HuH-7.5 (cell line): ENCODE data around the gene MICAL3.
"Not testable (repeated sequence)": the region's sequence is repeated elsewhere in the genome, so short reads cannot be mapped to it uniquely, and the experiment has no call there.

Experiments
- DNase-seq: peaks from one replicate; pipeline ENCODE4 v3.0.0; 2011; ENCODE audit warnings: low spot score

MICAL3 gene

GRCh38 chr22:18024276-18024939 is at the start of gene MICAL3:
MICAL3 (minus strand) TSS chr22:18024561; CDS start chr22:17906812, 117,749 bp downstream.
- peak; percentile 84 for DNase-seq

- not testable (repeated sequence) for DNase-seq
Observed at GRCh38 chr22:18073927-18074326, 49.6 kb upstream of the MICAL3 start.

GRCh38 chr22:18073467-18073866 is 49.1 kb upstream of the MICAL3 start:
- no peak for DNase-seq

GRCh38 chr22:18071968-18072310 is 47.6 kb upstream of the MICAL3 start:
- DNase-seq, result no peak

- not testable (repeated sequence) for DNase-seq
Observed at GRCh38 chr22:18071307-18071967, 47.1 kb upstream of the MICAL3 start.

- no peak for DNase-seq
Observed at GRCh38 chr22:18070556-18071306, 46.4 kb upstream of the MICAL3 start.

GRCh38 chr22:18070041-18070440 is 45.7 kb upstream of the MICAL3 start:
- DNase-seq, result no peak

- no peak for DNase-seq
Observed at GRCh38 chr22:18069041-18069440, 44.7 kb upstream of the MICAL3 start.

- DNase-seq, result no peak
Observed at GRCh38 chr22:18068381-18068988, 44.1 kb upstream of the MICAL3 start.

GRCh38 chr22:18067548-18068341 is 43.4 kb upstream of the MICAL3 start:
- no peak for DNase-seq

GRCh38 chr22:18067121-18067520 is 42.8 kb upstream of the MICAL3 start:
- DNase-seq, result no peak

- DNase-seq, result no peak
Observed at GRCh38 chr22:18066181-18066859, 42.0 kb upstream of the MICAL3 start.

GRCh38 chr22:18065256-18065655 is 40.9 kb upstream of the MICAL3 start:
- no peak for DNase-seq

GRCh38 chr22:18064636-18065035 is 40.3 kb upstream of the MICAL3 start:
- DNase-seq, result no peak

GRCh38 chr22:18063715-18064114 is 39.4 kb upstream of the MICAL3 start:
- not testable (repeated sequence) for DNase-seq

- DNase-seq, result no peak
Observed at GRCh38 chr22:18063306-18063705, 38.9 kb upstream of the MICAL3 start.

- no peak for DNase-seq
Observed at GRCh38 chr22:18062421-18062820, 38.1 kb upstream of the MICAL3 start.

GRCh38 chr22:18060646-18061620 is 36.6 kb upstream of the MICAL3 start:
- peak; percentile 84 for DNase-seq

- DNase-seq, result no peak
Observed at GRCh38 chr22:18059991-18060390, 35.6 kb upstream of the MICAL3 start.

- no peak for DNase-seq
Observed at GRCh38 chr22:18059473-18059872, 35.1 kb upstream of the MICAL3 start.
